Activated B cell treated with CpG ODN at 0.5 μM for 24 hours (primary cell): Measurements from ENCODE around the gene EXOC1. TPM values are rescaled to one million over a fixed set of nuclear protein-coding genes. Genes with fewer than 3 reads are reported as not detected.
"Not testable (repeated sequence)": the region's sequence is repeated elsewhere in the genome, so short reads cannot be mapped to it uniquely, and the experiment has no call there.

Experiments
- ATAC-seq: fragments of 200-7000 bp; cut with Tn5 transposase; one replicate; pipeline ENCODE4 v1.10.0; 2021; ENCODE audit warnings: low read depth, mild to moderate bottlenecking, moderate library complexity
- CTCF ChIA-PET: fragments of 350-600 bp; sonication (Branson Sonifier 250); formaldehyde crosslinking; loops from one replicate; lab custom pipeline; 2021; ENCODE audit warnings: antibody characterized with exemption; lab: Charles Lee
- POLR2A ChIA-PET: fragments of 350-600 bp; sonication (Branson Sonifier 250); formaldehyde crosslinking; loops from one replicate; lab custom pipeline; 2021; ENCODE audit warnings: antibody characterized with exemption; lab: Charles Lee
- DNase-seq: peaks from one replicate; pipeline ENCODE4 v3.0.0; 2022
- H3K27ac Mint-ChIP-seq: one replicate; pipeline ENCODE4 v1.8.0; 2020; ENCODE audit warnings: mixed read lengths
- H3K27me3 Mint-ChIP-seq: one replicate; pipeline ENCODE4 v1.8.0; 2021; ENCODE audit warnings: mixed read lengths
- H3K36me3 Mint-ChIP-seq: one replicate; pipeline ENCODE4 v1.8.0; 2021; ENCODE audit warnings: low read depth, mixed read lengths
- H3K4me1 Mint-ChIP-seq: one replicate; pipeline ENCODE4 v1.8.0; 2021; ENCODE audit warnings: mixed read lengths
- H3K4me3 Mint-ChIP-seq: one replicate; pipeline ENCODE4 v1.8.0; 2020; ENCODE audit warnings: mild to moderate bottlenecking, mixed read lengths
- H3K9me3 Mint-ChIP-seq: one replicate; pipeline ENCODE4 v1.8.0; 2020; ENCODE audit warnings: mixed read lengths
- intact Hi-C: fragments of 100-400 bp; cut with micrococcal nuclease; formaldehyde crosslinking; loops from one replicate; pipeline ENCODE4 v1.15.1; 2024
- total RNA-seq: library from RNA; stranded (reverse); gene quantifications from 2 replicates; pipeline ENCODE4 v1.2.3, GENCODE V29; 2022
- TF ChIP-seq, protein P1 (sequence below): fragments of 200-600 bp; IDR thresholded peaks from one replicate; pipeline ENCODE4 v1.8.0; 2022; ENCODE audit warnings: antibody characterized with exemption, mild to moderate bottlenecking

EXOC1 gene
- total RNA-seq, 1 donor from 2014 or later, result 34.8 TPM

DNA sequence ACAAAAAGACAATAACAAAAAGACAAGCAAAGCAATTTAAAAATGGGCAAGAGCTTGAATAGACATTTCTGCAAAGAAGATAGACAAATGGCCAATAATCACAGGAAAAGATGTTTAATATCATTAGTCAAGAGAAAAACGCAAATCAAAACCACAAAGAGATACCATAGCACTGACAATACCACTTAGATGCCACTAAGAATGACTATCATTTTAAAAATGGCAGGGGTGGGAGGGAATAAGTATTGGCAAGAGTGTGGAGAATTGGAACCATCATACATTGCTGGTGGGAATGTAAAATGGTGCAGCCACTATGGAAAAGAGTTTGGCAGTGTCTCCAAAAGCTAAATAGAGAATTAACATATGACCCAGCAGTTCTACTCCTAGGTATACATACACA is 15.1 kb upstream of the EXOC1 start:
- no peak for ATAC-seq
- Mint-ChIP-seq H3K4me3 (no peak overlapping the region), H3K4me1 (no peaks in the 10 kb centered on the region), H3K27me3 (peaks cover 52% of the 10 kb centered on the region), H3K27ac (no peak overlapping the region), H3K36me3 (no peaks in the 10 kb centered on the region), H3K9me3 (peaks cover 4% of the 10 kb centered on the region)
- intact Hi-C loops, result no loop called here
- no peak for DNase-seq
- TF ChIP-seq, protein P1, sequence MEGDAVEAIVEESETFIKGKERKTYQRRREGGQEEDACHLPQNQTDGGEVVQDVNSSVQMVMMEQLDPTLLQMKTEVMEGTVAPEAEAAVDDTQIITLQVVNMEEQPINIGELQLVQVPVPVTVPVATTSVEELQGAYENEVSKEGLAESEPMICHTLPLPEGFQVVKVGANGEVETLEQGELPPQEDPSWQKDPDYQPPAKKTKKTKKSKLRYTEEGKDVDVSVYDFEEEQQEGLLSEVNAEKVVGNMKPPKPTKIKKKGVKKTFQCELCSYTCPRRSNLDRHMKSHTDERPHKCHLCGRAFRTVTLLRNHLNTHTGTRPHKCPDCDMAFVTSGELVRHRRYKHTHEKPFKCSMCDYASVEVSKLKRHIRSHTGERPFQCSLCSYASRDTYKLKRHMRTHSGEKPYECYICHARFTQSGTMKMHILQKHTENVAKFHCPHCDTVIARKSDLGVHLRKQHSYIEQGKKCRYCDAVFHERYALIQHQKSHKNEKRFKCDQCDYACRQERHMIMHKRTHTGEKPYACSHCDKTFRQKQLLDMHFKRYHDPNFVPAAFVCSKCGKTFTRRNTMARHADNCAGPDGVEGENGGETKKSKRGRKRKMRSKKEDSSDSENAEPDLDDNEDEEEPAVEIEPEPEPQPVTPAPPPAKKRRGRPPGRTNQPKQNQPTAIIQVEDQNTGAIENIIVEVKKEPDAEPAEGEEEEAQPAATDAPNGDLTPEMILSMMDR, result no peak
- CTCF ChIA-PET, result no interaction called here
- POLR2A ChIA-PET, result no interaction called here

DNA sequence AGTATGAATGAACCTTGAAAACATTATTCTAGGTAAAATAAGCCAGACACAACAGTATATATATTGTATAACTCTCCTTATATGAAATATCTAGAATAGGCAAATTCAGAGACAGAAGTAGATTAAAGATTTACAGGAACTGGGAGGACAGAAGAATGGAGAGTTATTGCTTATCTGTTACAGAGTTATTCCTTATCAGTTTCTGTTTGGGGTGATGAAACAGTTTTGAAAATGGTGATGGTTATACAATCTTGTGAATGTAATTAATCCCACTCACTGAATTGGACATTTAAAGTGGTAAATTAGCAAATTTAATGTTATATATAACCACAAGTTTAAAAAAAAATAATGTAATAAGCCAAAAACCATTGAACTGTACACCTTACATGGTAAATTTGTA is 14.5 kb upstream of the EXOC1 start:
- ATAC-seq (no peak), DNase-seq (no peak)
- intact Hi-C loops, result no loop called here
- TF ChIP-seq, protein P1, result no peak
- ChIA-PET CTCF (no interaction called here), POLR2A (no interaction called here)
- H3K9me3 Mint-ChIP-seq, result peaks cover 4% of the 10 kb centered on the region
- no peak overlapping the region for H3K27ac Mint-ChIP-seq
- no peaks in the 10 kb centered on the region for H3K4me1 Mint-ChIP-seq
- peaks cover 52% of the 10 kb centered on the region for H3K27me3 Mint-ChIP-seq
- no peak overlapping the region for H3K4me3 Mint-ChIP-seq
- no peaks in the 10 kb centered on the region for H3K36me3 Mint-ChIP-seq

DNA sequence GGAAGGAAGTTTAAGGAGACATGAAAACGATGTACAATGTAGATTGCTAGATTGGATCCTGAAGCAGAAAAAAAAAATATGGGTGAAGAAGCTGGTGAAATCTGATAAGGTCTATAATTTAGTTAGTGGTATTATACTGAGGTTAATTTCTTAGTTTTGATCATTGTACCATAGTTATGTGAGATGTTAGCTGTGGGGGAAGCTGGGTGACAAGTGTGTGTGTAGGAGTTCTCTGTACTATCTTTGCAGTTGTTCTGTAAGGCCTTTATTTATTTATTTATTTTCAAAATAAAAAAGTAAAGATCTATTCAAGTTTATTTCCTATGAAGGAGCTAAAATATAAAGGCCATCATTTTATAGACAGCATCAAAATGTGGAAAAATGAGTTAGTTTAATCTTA is 12.5 kb upstream of the EXOC1 start:
- ChIA-PET CTCF (no interaction called here), POLR2A (no interaction called here)
- no peaks in the 10 kb centered on the region for H3K36me3 Mint-ChIP-seq
- DNase-seq (no peak), ATAC-seq (no peak)
- H3K27ac Mint-ChIP-seq, result no peak overlapping the region
- no peaks in the 10 kb centered on the region for H3K4me1 Mint-ChIP-seq
- peaks cover 4% of the 10 kb centered on the region for H3K9me3 Mint-ChIP-seq
- TF ChIP-seq, protein P1, result no peak
- H3K4me3 Mint-ChIP-seq, result no peak overlapping the region
- H3K27me3 Mint-ChIP-seq, result peaks cover 41% of the 10 kb centered on the region
- intact Hi-C loops, result no loop called here

DNA sequence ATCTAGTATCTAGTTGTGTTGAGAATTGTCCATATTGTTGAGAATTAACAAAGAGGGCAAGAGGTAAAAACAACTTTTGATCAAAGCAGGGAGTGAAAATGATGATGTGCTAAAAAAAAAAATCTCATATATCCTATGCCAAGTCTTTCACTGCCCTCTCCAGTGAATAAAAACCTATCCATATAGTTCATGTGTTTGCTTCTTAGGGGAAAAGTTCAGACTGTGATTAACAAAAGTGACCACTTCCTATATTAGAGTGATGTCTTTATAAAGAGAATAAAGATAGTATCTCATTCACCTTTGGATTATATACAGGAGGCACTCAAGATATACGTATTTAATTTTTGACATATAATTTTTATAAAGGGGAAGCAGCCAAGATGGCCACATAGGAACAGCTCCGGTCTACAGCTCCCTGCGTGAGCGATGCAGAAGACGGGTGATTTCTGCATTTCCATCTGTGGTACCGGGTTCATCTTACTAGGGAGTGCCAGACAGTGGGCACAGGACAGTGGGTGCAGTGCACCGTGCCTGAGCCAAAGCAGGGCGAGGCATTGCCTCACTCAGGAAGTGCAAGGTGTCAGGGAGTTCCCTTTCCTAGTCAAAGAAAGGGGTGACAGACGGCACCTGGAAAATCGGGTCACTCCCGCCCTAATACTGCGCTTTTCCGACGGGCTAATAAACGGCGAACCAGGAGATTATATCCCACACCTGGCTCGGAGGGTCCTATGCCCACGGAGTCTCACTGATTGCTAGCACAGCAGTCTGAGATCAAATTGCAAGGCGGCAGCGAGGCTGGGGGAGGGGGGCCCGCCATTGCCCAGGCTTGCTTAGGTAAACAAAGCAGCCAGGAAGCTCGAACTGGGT is 11.8 kb upstream of the EXOC1 start:
- peaks cover 35% of the 10 kb centered on the region for H3K27me3 Mint-ChIP-seq
- ATAC-seq, H3K27ac Mint-ChIP-seq, H3K4me1 Mint-ChIP-seq, H3K9me3 Mint-ChIP-seq, CTCF ChIA-PET, H3K36me3 Mint-ChIP-seq, H3K4me3 Mint-ChIP-seq, DNase-seq, POLR2A ChIA-PET, intact Hi-C loops: not testable (repeated sequence)

DNA sequence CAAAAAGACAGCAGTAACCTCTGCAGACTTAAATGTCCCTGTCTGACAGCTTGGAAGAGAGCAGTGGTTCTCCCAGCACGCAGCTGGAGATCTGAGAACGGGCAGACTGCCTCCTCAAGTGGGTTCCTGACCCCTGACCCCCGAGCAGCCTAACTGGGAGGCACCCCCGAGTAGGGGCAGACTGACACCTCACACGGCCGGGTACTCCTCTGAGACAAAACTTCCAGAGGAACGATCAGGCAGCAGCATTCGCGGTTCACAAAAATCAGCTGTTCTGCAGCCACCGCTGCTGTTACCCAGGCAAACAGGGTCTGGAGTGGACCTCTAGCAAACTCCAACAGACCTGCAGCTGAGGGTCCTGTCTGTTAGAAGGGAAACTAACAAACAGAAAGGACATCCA is 11.1 kb upstream of the EXOC1 start:
- DNase-seq, H3K4me3 Mint-ChIP-seq, H3K27ac Mint-ChIP-seq, ATAC-seq, H3K9me3 Mint-ChIP-seq, intact Hi-C loops, H3K36me3 Mint-ChIP-seq, CTCF ChIA-PET, POLR2A ChIA-PET, H3K4me1 Mint-ChIP-seq: not testable (repeated sequence)
- peaks cover 33% of the 10 kb centered on the region for H3K27me3 Mint-ChIP-seq

DNA sequence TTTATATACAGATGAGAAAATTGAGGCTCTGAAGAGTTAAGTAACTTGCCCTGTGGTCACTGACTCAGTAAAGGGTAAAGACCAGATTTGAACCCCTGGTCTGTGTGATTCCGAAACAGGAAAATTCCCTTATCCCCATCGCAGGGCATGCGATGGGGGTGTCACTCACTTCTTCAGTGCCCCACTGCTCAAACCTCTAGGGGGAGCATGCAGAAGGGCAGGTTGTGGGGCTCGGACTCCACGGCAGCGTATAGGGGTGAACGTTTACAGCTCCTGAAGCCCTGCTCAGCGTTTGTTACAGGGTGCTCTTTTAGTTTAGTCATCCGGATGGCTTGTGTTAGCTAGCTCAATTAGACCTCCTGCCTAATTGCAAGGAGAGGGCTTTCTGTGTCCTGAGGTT is 3.7 kb upstream of the EXOC1 start:
- Mint-ChIP-seq H3K4me3 (no peak overlapping the region), H3K4me1 (peaks cover 10% of the 10 kb centered on the region), H3K36me3 (peaks cover 4% of the 10 kb centered on the region), H3K9me3 (no peaks in the 10 kb centered on the region), H3K27ac (no peak overlapping the region), H3K27me3 (peaks cover 10% of the 10 kb centered on the region)
- intact Hi-C loops, result loop anchor here (5.0 kb wide), 2 partner anchors 1128 to 1787 kb away; partner anchors contain the start of genes CHIC2, NOA1 and POLR2B
- POLR2A ChIA-PET, result no interaction called here
- TF ChIP-seq, protein P1, result no peak
- CTCF ChIA-PET, result no interaction called here
- DNase-seq (no peak), ATAC-seq (no peak)
